Ovary (tissue), 9 donors: ENCODE data around the gene OR2L3. TPM values are rescaled to one million over a fixed set of nuclear protein-coding genes. Genes with fewer than 3 reads are reported as not detected.
"Not testable (repeated sequence)": the region's sequence is repeated elsewhere in the genome, so short reads cannot be mapped to it uniquely, and the experiment has no call there.

ENCODE experiments used
- DNase-seq, 5 donors: peaks; one replicate each; pipeline ENCODE4 v3.0.0-alpha.2; 2019 to 2020
- H3K27ac ChIP-seq, 2 donors: fragments of 200-600 bp; one replicate each; pipeline versions ENCODE4 v1.5.1 to v1.8.0; 2019 to 2022
- H3K27me3 ChIP-seq: fragments of 200-600 bp; one replicate; pipeline ENCODE4 v1.8.0; 2022
- H3K36me3 ChIP-seq: fragments of 200-600 bp; sonication (generic); one replicate; pipeline ENCODE4 v1.5.1; 2019
- H3K4me1 ChIP-seq: one replicate; pipeline ENCODE4 v1.8.1; 2013; ENCODE audit warnings: mild to moderate bottlenecking, moderate library complexity; ENCODE audit not compliant: insufficient read depth
- H3K4me3 ChIP-seq: fragments of 200-600 bp; sonication (generic); one replicate; pipeline ENCODE4 v1.5.1; 2017
- H3K9me3 ChIP-seq, 2 donors: fragments of 200-600 bp in 1 of 2; sonication (generic) in 1 of 2; one replicate each; pipeline versions ENCODE4 v1.5.1 to v1.8.1; 2013 to 2019; ENCODE audit warnings: mild to moderate bottlenecking in 1 of 2, moderate library complexity in 1 of 2
- EP300 ChIP-seq: sonication (generic); formaldehyde crosslinking; IDR thresholded peaks from one replicate; pipeline ENCODE4 v1.6.1; 2017; ENCODE audit warnings: antibody characterized with exemption
- POLR2A ChIP-seq: fragments of 450-650 bp; IDR thresholded peaks from one replicate; pipeline ENCODE4 v1.6.1; 2017; ENCODE audit warnings: antibody characterized with exemption, mild to moderate bottlenecking, moderate library complexity
- WGBS, 3 donors: extraction: QIAGEN DNeasy Blood & Tissue Kit in 1 of 3; methylation state at CpG; one replicate each; pipeline versions ENCODE4 v1.1.5 to v1.1.7; 2013 to 2017; 5-methylcytosine and 5-hydroxymethylcytosine counted together
- intact Hi-C, 4 donors: fragments of 100-400 bp; cut with DNase I; formaldehyde crosslinking; loops; one replicate each; pipeline versions ENCODE4 v1.11.0 to v1.15.1; 2022 to 2023
- polyA plus RNA-seq, 2 donors: library from polyadenylated mRNA; stranded (reverse); fragments of 200-250 nt in 1 of 2; fragments of 350-450 nt in 1 of 2; fragmentation: Illumina TruSeq in 1 of 2; extraction: RNeasy Lipid Tissue Mini Kit (QIAGEN cat#74804) in 1 of 2; gene quantifications; one replicate each; pipeline ENCODE4 v1.2.3, GENCODE V29; 2013 to 2014
- total RNA-seq, 7 donors: library from RNA; depleted of rRNA in 2 of 7; stranded (reverse); fragments of >200 nt in 2 of 7; fragmentation: NEBNext Ultra II Directional in 3 of 7; extraction: Animal tissue kit (Norgen Biotek cat#: 25700) in 3 of 7; gene quantifications; one replicate each; pipeline versions ENCODE4 v1.1.0 to v1.2.4, GENCODE V29; 2016 to 2023
- TF ChIP-seq, protein P1 (sequence below), 3 donors: fragments of 450-650 bp in 2 of 3; fragments of 200-600 bp in 1 of 3; IDR thresholded peaks; one replicate each; pipeline versions ENCODE4 v1.5.1 to v1.8.0; 2016 to 2022; ENCODE audit warnings: antibody characterized with exemption in 3 of 3, mild to moderate bottlenecking in 1 of 3
- donor health status: DM: no; HTN: no; CAD: no; lungs with moderate emphysema.
- donor health status: DM: no; HTN: no; CAD: no.
- donor health status: Bipolar disorder and iron deficiency.
- donor health status: DM: yes; HTN: yes; CAD: no.
- donor health status: DM: no; HTN: no; CAD: no.
- donor health status: DM: yes; HTN: yes; CAD: no.

The OR2L3 gene
- total and polyA plus RNA-seq, 9 donors: 0.08 to 0.24 (median 0.16) TPM; not detected in 5

DNA sequence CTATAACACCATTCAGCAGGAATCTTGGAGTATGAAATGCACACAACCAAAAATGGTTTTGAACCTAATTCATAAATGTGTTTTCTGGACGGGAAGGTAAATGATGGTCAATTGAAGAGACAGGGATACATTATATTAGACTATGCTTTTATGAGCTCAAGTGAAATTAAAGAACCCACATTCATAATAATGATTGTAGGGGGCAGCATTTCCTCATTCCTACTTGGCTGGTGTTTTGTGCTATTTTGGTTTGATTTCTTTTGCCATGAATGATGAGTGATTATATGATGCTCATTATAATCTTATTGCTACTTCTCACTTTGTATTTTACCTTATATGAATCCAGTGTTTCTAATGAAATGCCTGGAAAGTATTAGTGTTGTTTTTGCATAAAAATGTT, 372 bp downstream of the OR2L3 start:
- TF ChIP-seq, protein P1, sequence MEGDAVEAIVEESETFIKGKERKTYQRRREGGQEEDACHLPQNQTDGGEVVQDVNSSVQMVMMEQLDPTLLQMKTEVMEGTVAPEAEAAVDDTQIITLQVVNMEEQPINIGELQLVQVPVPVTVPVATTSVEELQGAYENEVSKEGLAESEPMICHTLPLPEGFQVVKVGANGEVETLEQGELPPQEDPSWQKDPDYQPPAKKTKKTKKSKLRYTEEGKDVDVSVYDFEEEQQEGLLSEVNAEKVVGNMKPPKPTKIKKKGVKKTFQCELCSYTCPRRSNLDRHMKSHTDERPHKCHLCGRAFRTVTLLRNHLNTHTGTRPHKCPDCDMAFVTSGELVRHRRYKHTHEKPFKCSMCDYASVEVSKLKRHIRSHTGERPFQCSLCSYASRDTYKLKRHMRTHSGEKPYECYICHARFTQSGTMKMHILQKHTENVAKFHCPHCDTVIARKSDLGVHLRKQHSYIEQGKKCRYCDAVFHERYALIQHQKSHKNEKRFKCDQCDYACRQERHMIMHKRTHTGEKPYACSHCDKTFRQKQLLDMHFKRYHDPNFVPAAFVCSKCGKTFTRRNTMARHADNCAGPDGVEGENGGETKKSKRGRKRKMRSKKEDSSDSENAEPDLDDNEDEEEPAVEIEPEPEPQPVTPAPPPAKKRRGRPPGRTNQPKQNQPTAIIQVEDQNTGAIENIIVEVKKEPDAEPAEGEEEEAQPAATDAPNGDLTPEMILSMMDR (IDR thresholded peaks at IDR 0.05): no peak
- TF ChIP-seq POLR2A (no peak), EP300 (no peak)
- no peaks in the 10 kb centered on the region for H3K4me1 ChIP-seq
- H3K36me3 ChIP-seq: no peaks in the 10 kb centered on the region
- H3K9me3 ChIP-seq: no peaks in the 10 kb centered on the region
- no peak for DNase-seq
- intact Hi-C loops: no loop called here
- WGBS, 3 donors: 47 to 57% (median 52%) methylated on average over 1 of the region's 1 CpG
- no peak overlapping the region for H3K4me3 ChIP-seq
- H3K27me3 ChIP-seq: no peaks in the 10 kb centered on the region
- no peak overlapping the region for H3K27ac ChIP-seq

DNA sequence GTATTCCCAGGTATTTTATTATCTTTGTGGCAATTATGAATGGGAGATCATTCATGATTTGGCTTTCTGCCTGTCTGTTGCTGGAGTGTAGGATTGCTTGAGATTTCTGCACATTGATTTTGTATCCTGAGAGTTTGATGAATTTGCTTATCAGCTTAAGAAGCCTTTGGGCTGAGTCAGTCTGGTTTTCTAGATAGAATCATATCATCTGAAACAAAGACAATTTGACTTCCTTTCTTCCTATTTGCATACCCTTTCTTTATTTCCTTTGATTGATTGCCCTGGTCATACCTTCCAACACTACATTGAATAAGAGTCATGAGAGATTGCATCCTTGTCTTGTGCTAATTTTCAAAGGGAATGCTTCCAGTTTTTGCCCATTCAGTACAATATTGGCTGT, 8.0 kb downstream of the OR2L3 start:
- TF ChIP-seq, protein P1 (IDR thresholded peaks at IDR 0.05): no peak
- TF ChIP-seq EP300 (no peak), POLR2A (no peak)
- Histone ChIP-seq H3K4me1 (no peaks in the 10 kb centered on the region), H3K36me3 (no peaks in the 10 kb centered on the region), H3K9me3 (no peaks in the 10 kb centered on the region), H3K27me3 (no peaks in the 10 kb centered on the region), H3K4me3 (no peak overlapping the region), H3K27ac (no peak overlapping the region)
- DNase-seq: no peak
- intact Hi-C loops: no loop called here

DNA sequence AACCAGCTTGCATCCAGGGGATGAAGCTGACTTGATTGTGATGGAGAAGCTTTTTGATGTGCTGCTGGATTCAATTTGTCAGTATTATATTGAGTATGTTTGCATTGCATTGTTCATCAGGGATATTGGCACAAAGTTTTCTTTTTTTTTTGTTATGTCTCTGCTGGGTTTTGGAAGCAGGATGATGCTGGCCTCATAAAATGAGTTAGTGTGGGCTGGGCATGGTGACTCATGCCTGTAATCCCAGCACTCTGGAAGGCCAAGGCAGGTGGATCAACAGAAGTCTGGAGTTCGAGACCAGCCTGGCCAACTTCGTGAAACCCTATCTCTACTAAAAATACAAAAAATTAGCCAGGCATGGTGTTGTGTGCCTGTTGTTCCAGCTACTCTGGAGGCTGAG, 8.6 kb downstream of the OR2L3 start:
- Histone ChIP-seq H3K36me3 (no peaks in the 10 kb centered on the region), H3K9me3 (no peaks in the 10 kb centered on the region), H3K27ac (no peak overlapping the region), H3K4me3 (no peak overlapping the region), H3K27me3 (no peaks in the 10 kb centered on the region), H3K4me1 (no peaks in the 10 kb centered on the region)
- DNase-seq: no peak
- intact Hi-C loops: no loop called here
- 52 to 64% (median 63%) methylated on average over 2 of the region's 2 CpGs for WGBS, 3 donors
- TF ChIP-seq POLR2A (no peak), EP300 (no peak)
- TF ChIP-seq, protein P1 (IDR thresholded peaks at IDR 0.05): no peak

DNA sequence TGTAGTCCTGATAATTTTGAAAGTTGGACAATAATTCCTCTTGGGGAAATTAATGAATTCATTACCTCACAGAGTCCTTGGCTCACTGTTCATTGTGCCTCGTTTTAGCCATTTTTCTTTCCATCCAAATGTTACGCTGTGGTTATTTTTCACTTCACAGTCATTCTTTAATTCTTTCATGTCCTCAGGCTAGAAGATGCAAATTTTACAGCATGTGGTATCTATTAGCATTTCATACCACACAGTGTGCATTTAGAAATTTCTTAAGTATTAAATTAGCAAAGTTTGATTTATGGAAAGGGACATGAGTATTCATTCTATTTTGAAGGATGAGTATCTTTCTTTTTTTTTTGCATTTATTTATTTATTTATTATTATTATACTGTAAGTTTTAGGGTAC, 18.4 kb downstream of the OR2L3 start:
- H3K27ac ChIP-seq: no peak overlapping the region
- no peaks in the 10 kb centered on the region for H3K36me3 ChIP-seq
- no peaks in the 10 kb centered on the region for H3K4me1 ChIP-seq
- H3K27me3 ChIP-seq: no peaks in the 10 kb centered on the region
- TF ChIP-seq, protein P1 (IDR thresholded peaks at IDR 0.05): no peak
- TF ChIP-seq POLR2A: no peak
- TF ChIP-seq EP300: no peak
- intact Hi-C loops: no loop called here
- DNase-seq: no peak
- WGBS, 3 donors: 70 to 82% (median 71%) methylated on average over 2 of the region's 2 CpGs
- no peaks in the 10 kb centered on the region for H3K9me3 ChIP-seq
- H3K4me3 ChIP-seq: no peak overlapping the region

DNA sequence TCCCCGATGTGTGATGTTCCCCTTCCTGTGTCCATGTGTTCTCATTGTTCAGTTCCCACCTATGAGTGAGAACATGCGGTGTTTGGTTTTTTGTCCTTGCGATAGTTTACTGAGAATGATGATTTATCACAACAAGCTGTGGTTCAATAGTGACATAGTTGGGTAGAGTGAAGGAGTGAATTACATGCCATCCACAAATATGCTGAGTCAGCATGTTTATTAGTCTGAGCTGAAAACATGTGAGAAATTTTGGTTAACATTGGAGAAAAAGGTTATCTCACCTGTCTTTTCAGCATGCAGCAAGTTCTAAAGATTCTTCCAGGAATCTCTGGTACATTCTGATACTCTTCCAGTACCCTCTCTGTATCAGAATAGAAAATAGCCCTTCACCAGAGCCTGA, 19.0 kb downstream of the OR2L3 start:
- H3K4me3 ChIP-seq: no peak overlapping the region
- DNase-seq: no peak
- no peaks in the 10 kb centered on the region for H3K36me3 ChIP-seq
- TF ChIP-seq, protein P1 (IDR thresholded peaks at IDR 0.05): no peak
- TF ChIP-seq EP300 (no peak), POLR2A (no peak)
- intact Hi-C loops: no loop called here
- no peaks in the 10 kb centered on the region for H3K27me3 ChIP-seq
- no peaks in the 10 kb centered on the region for H3K4me1 ChIP-seq
- WGBS, 3 donors: 93 to 96% (median 95%) methylated on average over 3 of the region's 3 CpGs
- no peak overlapping the region for H3K27ac ChIP-seq
- H3K9me3 ChIP-seq: no peaks in the 10 kb centered on the region

DNA sequence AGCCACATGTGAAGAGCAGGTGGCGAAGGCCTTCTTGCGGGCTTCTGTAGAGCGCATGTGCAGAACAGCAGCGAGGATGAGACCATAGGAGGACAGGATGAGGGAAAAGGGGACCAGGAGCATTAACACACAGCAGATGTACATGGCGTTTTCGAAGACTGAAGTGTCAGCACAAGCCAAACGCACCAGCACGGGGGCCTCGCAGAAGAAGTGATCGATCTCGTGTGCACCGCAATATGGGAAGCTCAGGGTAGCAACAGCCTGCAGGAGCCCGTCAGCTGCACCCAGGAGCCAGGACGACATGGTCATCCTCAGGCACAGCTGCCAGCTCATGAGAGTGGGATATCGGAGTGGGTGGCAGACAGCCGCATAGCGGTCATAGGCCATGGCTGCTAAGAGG, 37.2 kb downstream of the OR2L3 start:
- H3K36me3 ChIP-seq, H3K27ac ChIP-seq, intact Hi-C loops, H3K27me3 ChIP-seq, DNase-seq, H3K4me1 ChIP-seq, H3K9me3 ChIP-seq, H3K4me3 ChIP-seq: not testable (repeated sequence)
- WGBS, 3 donors: 66 to 86% (median 85%) methylated on average over 2 to 13 of the region's 17 CpGs
